Measurements from ENCODE around the gene TENM3.

GRCh38 chr4:182564724-182565369 is 321.6 kb downstream of the TENM3 start:
- TF ChIP-seq, protein P1, sequence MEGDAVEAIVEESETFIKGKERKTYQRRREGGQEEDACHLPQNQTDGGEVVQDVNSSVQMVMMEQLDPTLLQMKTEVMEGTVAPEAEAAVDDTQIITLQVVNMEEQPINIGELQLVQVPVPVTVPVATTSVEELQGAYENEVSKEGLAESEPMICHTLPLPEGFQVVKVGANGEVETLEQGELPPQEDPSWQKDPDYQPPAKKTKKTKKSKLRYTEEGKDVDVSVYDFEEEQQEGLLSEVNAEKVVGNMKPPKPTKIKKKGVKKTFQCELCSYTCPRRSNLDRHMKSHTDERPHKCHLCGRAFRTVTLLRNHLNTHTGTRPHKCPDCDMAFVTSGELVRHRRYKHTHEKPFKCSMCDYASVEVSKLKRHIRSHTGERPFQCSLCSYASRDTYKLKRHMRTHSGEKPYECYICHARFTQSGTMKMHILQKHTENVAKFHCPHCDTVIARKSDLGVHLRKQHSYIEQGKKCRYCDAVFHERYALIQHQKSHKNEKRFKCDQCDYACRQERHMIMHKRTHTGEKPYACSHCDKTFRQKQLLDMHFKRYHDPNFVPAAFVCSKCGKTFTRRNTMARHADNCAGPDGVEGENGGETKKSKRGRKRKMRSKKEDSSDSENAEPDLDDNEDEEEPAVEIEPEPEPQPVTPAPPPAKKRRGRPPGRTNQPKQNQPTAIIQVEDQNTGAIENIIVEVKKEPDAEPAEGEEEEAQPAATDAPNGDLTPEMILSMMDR (conservative IDR thresholded peaks at IDR 0.05; ENCODE audit: low read length) = no peak
- no peak for TF ChIP-seq EZH2phosphoT487 (IDR thresholded peaks at IDR 0.05; ENCODE audit: borderline replicate concordance, low read depth, low read length)

All from OCI-LY7 (cell line).